Putamen (tissue), 1 donor: ENCODE measurements around the gene CDK14.

ENCODE experiments used
- DNase-seq: peaks from one replicate; pipeline ENCODE4 v3.0.0-alpha.2; 2016; ENCODE audit warnings: low spot score

The CDK14 gene

DNA sequence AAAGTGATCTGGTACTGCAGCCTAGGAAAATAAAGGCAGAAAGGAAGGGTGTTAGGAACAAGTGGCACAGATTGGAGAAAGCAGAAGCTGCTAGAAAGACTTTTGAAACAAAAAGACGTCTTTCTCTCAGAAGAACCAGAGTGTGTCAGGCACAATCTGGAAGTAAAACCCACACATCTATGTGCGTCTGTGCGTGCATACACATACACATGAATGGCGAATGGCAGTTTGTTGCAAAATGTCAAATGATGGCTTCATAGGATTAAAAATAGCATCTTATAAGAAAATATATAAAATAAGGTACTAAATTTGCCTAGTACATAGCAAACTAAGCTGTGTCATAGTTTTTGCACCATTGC is 246.3 kb downstream of the CDK14 start:
- DNase-seq = no peak

DNA sequence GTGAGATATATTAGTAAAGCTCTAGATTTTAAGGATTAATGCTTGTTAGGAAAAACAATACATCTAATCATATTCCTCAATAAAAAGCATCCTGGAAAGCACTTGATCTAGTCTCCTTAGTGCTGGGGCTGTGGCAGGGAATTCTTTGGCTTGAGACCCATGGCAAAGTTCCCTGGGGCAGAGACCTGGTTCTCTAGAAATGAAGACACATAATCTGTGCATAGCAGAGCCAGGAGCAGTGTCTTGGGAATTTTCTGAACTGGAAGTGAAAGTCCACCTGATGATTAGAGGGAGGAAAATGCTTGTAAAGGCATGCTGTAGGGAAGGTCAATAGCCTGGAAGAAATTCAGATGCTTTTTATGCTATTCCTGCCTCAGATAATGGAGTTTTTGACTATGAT is 247.4 kb downstream of the CDK14 start:
- DNase-seq = no peak

DNA sequence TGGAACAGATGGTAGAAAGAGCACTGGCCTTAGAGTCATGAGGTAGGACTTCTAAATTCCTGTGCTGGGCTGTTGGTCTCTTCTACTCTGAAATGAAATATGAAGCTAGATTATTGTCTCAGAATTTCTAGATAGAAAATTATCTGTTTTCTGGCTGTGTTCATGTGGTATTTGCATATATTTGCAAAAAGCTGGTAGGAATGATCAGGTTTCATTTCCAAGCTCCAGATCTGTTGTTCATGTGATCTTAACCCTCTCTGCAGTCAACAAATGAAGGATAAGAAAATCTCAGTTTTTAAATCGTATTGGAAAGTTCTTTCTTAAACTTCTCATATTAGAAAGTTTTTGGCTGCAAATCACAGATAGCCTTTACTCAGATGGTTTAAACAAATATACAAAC is 248.3 kb downstream of the CDK14 start:
- DNase-seq = no peak

DNA sequence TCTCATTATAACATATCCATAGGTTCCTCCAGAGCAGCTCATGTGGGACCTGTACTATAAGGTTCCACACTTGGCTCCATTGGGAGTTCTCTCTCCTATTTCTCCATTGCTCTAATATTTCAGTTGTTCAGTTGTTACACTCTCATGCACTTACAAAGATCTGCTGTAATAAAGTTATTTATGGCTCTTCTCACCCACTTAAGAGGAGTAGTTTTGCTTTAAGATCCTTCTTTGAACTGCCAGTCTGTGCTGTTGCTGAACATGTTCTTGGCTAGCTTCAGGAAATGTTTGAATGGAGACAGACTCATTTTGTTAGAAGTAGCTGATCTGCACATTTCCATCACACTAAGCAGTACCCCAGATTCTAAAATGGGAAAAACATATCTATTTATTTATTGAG is 250.1 kb downstream of the CDK14 start:
- peak; percentile 5 for DNase-seq

DNA sequence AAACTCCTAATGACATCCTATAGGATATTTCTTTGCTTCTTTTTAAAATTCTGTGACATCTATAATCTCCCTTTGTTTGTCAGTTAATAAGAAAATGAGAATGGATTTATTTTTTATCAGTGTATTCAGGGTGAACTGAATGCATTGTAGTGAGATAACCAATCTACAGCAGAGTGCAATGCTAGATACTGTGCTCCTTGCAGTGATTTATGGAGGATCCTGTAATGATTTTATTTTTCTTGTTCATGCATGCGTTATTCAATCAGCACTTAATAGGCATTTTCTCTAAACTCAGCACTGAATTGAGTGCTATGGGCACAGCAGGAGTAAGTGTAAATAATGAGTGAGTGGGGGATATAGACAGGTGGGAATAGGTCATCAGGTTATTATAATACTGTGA is 253.9 kb downstream of the CDK14 start:
- DNase-seq = no peak

DNA sequence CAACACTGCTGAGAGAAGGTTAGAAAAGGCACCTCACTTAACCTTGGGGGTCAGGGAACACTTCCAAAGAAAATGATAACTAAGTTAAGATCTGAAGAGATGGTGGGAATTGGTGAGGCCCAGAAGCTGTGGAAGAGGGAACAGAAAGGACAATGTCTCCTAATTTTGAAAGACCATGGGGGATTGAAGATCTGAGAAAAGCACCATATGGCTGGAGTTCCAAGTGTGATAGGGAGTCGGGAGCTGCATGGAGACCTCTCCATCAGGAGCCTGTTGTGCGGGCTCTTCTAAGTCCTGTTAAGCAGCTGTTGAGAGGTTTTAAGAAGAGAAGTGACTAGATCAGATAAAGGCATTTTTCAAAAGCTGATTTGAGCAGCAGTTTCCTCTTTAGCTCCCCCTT is 254.3 kb downstream of the CDK14 start:
- DNase-seq = no peak

DNA sequence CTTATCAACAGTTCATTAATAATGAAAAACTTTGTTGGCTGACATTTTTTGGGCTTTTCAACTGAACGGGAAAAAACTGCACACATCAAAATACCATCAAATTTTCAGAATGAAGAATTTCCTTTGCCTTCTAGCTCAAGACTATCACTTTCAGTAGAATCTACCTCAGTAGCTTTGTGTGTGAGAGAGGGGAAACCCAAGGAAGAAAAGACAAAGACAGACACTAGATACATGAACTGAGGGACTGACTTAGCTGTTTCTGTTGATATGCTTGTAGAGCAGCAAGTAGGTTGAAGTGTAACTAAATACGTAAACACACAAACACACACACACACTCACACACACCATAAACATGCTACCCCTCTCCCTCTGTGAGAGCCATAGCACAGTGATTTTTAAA is 257.1 kb downstream of the CDK14 start:
- no peak for DNase-seq

DNA sequence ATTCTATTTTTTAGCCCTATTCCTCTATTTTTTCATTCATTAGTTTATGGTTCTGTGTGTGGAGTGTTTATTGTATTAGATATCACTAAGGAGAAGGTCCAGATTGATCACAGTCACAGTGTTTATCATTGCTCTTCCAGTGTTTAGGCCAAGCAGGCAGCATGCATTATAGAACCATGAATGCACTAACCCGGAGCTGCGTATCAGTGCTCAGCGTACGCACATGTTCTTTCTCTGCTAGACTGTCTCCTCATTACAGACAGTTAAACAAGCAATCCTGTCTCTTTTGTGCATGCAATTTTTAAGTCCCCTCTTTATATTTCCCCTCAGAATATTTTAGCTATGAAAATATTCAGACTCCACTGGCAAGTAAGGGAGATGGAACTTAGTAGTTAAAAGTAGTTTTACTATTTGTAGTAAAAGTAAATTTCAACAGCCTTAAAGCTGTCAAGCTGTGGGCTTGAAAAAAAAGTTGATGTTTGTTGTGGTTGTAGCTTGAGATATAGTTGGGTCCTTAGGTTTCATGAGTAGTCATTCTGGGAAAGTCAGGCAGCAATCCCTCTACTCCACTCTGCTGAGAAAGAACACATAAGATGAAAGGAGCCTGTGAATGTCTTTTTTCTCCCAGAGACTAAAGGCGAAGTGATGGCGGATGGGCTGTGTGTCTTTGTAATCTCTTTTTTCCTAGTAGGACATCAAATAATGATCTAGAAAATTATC is 260.4 kb downstream of the CDK14 start:
- no peak for DNase-seq

DNA sequence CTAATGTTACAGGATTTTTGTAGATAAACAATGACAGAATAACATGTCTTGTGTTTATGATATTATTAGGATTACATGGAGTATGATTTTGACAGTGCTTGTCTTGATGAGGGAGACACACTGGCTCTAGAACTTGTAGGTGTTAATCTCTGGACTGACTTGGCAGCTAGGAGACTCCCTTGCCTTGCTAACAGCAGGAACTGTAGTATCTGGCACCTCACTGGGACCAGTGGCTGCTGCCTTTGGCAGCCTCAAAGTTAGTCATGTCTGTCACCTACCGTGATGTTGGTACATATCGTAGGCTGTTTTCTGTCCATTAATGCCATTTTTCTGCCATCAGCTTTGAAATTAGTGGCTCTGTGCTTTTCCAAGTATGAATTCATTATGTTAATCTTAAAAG is 261.5 kb downstream of the CDK14 start:
- no peak for DNase-seq

DNA sequence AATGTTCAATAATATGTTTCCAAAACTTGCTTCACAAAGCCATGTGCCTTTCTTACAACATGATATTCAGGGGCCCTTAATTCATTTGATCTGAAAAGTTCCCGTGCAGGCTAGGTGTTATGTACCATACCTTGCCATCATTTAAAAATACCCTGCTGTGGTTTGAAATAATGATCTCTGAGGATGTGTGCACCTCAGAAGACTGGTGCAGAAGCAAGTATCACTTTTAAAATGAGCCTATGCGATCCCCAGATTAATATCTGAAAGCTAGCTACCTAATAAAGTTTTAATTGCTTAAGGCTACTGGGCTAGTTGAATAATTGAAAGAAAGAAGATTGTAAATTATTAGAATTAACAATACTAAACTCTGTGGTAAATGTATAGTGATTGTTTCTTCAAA is 262.4 kb downstream of the CDK14 start:
- no peak for DNase-seq

DNA sequence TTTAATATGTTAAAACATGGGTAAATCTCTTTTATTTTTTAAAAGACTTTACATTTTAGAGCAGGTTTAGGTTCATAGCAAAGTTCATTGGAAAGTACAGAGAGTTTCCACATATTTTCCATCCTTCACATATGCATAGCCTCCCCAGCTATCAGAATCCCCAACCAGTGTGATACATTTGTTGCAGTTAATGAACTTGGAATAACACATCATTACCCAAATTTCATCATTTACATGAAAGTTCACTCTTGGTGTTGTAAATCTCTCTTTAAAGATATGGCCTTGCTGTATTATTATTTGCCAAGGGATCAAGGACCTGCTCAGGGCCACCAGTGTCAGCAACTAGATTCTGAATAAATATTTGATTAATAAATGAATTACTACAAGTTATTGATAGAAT is 263.4 kb downstream of the CDK14 start:
- no peak for DNase-seq

DNA sequence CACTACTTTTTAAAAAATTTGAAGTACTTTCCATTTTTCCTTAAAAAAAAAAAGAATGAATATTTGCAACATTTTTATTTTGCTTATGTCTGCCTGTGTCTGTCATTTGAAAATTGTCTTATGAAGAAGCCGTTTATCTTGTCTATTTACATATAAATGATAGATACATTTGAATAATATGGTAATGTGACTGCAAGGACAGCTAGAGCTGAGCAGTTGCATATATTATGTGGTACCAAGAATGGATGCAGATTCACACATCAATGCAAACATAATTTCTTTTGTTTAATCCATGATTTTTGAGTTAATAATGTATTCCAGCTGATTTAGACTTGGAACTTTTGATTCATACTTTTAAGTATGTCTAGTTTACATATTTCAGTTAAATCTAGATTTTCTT is 268.0 kb downstream of the CDK14 start:
- no peak for DNase-seq

DNA sequence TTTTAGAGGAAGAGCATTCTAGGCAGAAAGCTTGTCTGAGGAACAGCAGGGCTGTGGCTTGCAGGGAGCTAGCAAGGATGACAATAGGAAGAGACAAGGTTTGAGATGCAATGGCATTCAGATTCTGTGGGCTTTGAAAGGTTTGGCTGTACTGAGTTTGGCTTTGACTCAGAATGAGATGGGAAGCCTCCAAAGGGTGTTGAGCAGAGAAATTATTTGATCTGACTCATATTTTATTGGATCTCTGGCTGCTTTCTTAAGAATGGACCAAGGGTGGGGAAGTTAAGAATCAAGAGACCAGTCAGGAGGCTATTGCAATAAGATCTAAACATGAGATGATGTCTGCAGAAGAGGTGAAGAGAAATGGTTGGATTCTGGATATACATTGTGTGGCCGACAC is 273.2 kb downstream of the CDK14 start:
- DNase-seq = no peak

DNA sequence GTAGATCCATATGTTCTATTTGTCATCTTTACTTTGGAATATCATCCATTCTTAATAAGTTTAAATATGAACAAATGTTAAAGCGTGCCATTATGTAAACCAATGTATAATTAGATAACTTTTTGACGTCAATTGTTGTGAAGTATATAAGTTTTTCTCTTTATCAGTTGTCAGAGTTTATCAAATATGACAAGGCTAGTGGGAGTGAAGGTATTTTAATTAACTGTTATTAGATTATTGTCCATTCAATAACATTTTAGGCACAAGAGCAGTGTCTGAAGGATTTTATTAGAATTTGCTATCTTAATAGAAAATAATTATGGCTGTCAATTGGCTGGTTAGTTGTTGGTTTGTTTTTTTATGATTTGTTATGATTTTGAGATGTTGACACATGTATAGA is 280.6 kb downstream of the CDK14 start:
- DNase-seq = no peak

DNA sequence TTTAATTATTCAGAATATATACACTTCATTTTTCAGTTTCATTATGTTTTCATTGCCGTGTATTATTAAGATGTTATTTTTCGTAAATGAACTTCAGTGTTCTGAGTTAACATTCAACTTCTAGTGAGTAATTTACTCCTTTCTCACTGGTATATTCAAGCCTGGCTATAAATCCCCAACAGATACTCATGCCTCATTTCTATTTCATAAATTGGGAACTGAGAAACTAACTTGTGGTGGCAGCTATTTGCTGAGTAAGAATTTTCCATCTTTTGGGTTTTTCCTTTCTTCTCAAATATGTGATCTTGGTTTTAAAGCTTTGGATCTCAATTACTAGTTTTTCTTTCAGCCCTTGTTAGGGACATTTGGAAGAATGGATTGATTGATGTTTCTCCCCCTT is 281.1 kb downstream of the CDK14 start:
- DNase-seq = no peak

DNA sequence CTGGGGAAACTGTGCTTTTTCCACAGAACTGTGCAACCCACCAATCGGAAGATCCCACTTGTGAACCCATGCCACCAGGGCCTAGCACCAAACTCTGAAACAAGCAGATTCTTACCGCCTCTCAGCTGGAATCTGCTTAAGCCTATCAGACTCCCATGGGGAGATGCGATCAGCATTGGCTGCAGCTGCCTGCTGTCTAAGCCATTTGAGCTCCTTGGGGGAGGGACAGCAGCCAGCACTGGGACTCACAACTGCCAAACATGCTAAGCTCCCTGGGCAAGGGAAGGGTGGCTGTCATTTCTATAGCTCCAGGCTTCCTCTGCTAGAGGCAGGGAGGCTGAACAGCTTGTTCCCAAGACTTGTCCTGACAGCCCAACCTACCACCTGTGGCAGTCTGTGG is 283.8 kb downstream of the CDK14 start:
- no peak for DNase-seq

DNA sequence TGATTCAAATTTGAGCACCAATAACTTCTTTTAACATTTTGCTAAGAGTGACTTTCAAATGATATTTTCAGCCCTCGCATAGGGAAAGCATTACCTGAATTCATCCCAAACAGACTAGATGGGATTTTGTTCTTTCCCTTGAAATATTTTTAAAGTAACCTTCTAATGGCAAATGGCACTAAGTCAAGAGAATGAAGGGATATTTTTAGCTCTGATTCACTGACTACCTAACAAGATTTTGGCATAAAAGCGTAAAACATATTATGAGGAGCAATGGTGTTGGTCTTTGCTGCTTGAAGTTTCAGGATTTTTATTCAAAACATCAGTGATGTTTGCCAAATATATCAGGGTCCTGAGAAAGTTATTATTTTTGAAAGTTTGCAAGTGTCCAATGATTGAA is 290.3 kb downstream of the CDK14 start:
- no peak for DNase-seq

DNA sequence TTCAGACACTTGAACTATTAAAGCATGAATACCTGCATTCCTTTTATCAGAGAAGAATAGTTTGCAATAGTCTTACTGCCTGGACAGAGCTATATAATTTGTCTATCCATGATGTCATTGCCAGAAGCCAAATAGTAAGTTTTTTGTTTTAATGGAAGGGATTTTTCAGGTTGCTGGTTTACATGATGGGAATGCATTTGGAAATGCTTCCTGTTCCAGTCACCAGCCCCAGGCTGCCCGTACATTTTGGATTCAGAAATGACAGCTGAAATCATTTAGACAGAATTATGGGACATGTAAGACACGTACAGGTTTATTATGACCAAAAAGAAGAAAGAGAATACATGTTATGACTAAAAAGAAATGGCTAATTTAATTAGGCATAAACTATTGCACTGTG is 293.1 kb downstream of the CDK14 start:
- DNase-seq = no peak

DNA sequence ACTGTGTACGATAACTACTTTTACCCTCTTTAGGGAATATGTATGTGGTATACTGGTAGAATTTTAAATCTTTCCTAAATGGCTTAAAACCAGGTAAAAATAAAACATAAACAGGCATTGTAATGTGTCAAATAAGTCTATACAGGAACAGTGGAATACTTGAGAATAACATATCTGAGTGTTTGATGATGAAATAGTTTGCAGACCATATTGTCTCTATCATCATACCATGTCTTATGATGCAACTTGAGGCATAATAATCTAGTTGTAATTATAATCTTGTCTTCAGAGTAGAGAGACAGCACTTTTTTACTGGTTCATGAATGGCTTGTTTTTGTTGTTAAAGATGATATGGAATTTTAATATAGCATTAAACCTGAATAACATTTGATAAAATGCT is 293.5 kb downstream of the CDK14 start:
- no peak for DNase-seq

DNA sequence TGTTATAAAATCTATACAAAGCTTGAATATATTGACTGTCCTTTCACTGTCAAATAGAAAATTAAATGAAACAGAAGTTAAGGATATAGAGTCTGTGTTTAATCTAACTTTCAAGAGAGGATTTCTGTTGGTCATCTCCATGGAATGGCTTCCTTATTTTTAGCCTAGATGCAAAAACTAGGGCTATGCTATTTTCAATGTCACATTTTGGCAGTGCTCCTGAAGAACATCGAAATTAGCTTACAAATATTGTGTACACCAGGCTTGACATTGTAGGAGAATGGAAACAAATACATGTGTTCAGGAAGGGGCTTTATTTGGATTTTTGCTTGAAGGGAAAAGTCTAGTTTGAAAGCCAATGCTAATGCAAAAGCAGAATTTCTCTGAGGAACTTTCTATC is 295.4 kb downstream of the CDK14 start:
- no peak for DNase-seq

DNA sequence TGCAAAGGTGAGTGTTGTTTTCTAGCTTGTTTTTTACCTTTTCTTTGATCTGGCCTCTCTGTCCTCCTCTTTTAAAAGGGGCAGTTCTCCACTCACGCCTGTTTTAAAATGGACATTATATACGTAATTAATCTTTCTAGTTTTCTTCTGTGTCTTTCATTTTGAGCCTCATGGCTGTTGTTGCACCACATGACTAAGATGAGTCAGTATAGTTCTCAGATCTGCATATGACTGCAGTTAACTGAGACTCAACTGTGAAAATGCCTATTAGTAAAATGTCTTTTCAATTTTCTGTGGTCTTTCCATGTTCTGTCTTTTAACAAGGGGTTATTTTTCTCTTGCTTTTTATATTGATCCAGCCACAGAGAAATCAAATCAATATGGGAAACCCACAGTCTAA is 296.1 kb downstream of the CDK14 start:
- no peak for DNase-seq

DNA sequence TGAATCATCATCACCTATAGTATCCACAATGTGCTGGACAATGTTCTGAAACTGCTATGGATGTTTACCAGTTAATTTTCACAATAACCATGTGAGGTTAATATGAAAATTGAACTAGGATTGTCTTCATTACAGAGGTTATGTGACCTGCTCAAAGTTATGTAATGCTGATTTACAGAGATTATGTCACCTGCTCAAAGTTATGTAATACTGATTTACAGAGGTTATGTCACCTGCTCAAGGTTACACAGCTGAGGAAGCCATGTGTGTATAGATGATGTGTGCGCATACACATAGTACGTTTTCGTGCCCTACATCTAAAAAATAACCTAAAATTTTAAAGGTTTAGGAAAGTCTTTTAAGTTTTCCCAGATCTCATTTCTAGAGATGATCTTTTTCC is 298.0 kb downstream of the CDK14 start:
- DNase-seq = no peak

DNA sequence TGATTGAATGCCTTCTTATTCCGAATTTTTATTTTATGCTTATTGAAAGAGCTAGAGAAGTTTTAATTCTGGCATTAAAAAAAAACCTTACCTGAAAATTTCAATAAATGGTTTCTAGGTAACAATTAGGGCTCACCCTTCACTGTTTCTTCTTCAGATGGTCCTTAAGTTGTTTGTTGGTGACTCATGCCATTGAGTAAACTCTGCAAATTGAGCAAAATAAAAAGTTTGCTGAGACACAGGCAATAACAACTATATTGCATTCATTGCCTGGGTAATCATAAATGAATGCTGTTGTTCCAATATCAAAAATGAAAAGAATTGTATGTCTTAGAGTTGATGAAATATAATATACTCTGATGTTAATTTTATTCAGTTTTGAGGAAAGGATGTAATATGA is 300.3 kb downstream of the CDK14 start:
- DNase-seq = no peak

DNA sequence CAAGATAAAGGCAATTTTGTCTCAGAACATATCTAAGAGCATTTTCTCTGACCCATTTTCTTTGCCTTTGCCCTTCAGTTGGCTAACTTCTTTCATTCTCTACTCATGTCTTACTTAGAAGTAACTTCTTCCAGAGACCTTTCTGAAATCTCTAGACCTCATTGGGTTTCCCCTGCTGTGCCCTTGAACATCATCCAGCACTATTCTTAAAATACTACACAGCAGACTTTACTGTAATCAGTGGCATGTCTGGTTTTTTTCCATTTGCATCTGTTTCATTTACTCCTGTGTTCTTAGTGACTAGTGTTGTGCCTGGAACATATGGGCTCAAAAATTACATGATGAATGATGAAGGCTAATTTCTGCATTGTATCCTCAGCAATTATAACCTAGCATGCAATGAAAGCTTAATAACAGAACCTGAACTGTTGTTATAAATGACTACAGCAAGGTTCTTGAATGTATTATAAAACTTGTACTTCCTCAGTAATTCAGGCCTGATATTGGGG is 301.9 kb downstream of the CDK14 start:
- no peak for DNase-seq
